Measurements from ENCODE around the gene BAIAP2L1.

The BAIAP2L1 gene

GRCh38 chr7:98346515-98347069, 54.3 kb downstream of the BAIAP2L1 start:
- DNase-seq = no peak
- H2AFZ ChIP-seq (ENCODE audit: low read length) = no peak overlapping the region
- H3K9me3 ChIP-seq (replicated peaks; ENCODE audit: insufficient read depth, low read length) = no peaks in the 10 kb centered on the region
- H3K9me2 ChIP-seq (replicated peaks; ENCODE audit: insufficient read depth, low read length) = no peaks in the 10 kb centered on the region
- no peaks in the 10 kb centered on the region for H4K20me1 ChIP-seq (ENCODE audit: insufficient read depth, low read length)
- no peak for TF ChIP-seq EZH2phosphoT487 (IDR thresholded peaks at IDR 0.05; ENCODE audit: low read length)
- no peak for TF ChIP-seq CTCF (IDR thresholded peaks at IDR 0.05; ENCODE audit: low read length)
- TF ChIP-seq EZH2 (optimal IDR thresholded peaks at IDR 0.05; ENCODE audit: low read depth, low read length) = no peak
- H3K4me2 ChIP-seq (ENCODE audit: low read depth, low read length) = no peak overlapping the region
- H3K4me1 ChIP-seq (ENCODE audit: low read length) = no peaks in the 10 kb centered on the region
- no peak overlapping the region for H3K4me3 ChIP-seq (ENCODE audit: low read length)
- no peaks in the 10 kb centered on the region for H3K27me3 ChIP-seq (replicated peaks; ENCODE audit: insufficient read depth, low read length)
- no peak overlapping the region for H3K9ac ChIP-seq (ENCODE audit: low read length)
- H3K27ac ChIP-seq (ENCODE audit: low read length) = no peak overlapping the region
- H3K36me3 ChIP-seq (replicated peaks; ENCODE audit: insufficient read depth, low read length) = no peaks in the 10 kb centered on the region
- peaks cover 15% of the 10 kb centered on the region for H3K79me2 ChIP-seq (ENCODE audit: low read length)
- no peaks in the 10 kb centered on the region for H3F3A ChIP-seq (ENCODE audit: insufficient read depth, low read length)

- Histone ChIP-seq H3K27me3 (replicated peaks; ENCODE audit: insufficient read depth, low read length) (no peaks in the 10 kb centered on the region), H3K9me3 (replicated peaks; ENCODE audit: insufficient read depth, low read length) (no peaks in the 10 kb centered on the region), H3K4me3 (ENCODE audit: low read length) (no peak overlapping the region), H3K9ac (ENCODE audit: low read length) (no peak overlapping the region), H3F3A (ENCODE audit: insufficient read depth, low read length) (no peaks in the 10 kb centered on the region), H3K9me2 (replicated peaks; ENCODE audit: insufficient read depth, low read length) (no peaks in the 10 kb centered on the region), H4K20me1 (ENCODE audit: insufficient read depth, low read length) (no peaks in the 10 kb centered on the region), H3K4me1 (ENCODE audit: low read length) (no peaks in the 10 kb centered on the region), H3K79me2 (ENCODE audit: low read length) (peaks cover 6% of the 10 kb centered on the region), H2AFZ (ENCODE audit: low read length) (no peak overlapping the region), H3K27ac (ENCODE audit: low read length) (no peak overlapping the region), H3K36me3 (replicated peaks; ENCODE audit: insufficient read depth, low read length) (no peaks in the 10 kb centered on the region), H3K4me2 (ENCODE audit: low read depth, low read length) (no peak overlapping the region)
- TF ChIP-seq EZH2 (optimal IDR thresholded peaks at IDR 0.05; ENCODE audit: low read depth, low read length) (no peak), CTCF (IDR thresholded peaks at IDR 0.05; ENCODE audit: low read length) (no peak), EZH2phosphoT487 (IDR thresholded peaks at IDR 0.05; ENCODE audit: low read length) (no peak)
- no peak for DNase-seq
Observed at GRCh38 chr7:98341106-98341505, 59.8 kb downstream of the BAIAP2L1 start.

- H3K4me2 ChIP-seq (ENCODE audit: low read depth, low read length) = no peak overlapping the region
- H3K79me2 ChIP-seq (ENCODE audit: low read length) = peaks cover 2% of the 10 kb centered on the region; the same call in 1 of the 2 replicates
- H2AFZ ChIP-seq (ENCODE audit: low read length) = no peak overlapping the region
- no peaks in the 10 kb centered on the region for H3K36me3 ChIP-seq (replicated peaks; ENCODE audit: insufficient read depth, low read length)
- H3K9me3 ChIP-seq (replicated peaks; ENCODE audit: insufficient read depth, low read length) = no peaks in the 10 kb centered on the region
- no peaks in the 10 kb centered on the region for H3K27me3 ChIP-seq (replicated peaks; ENCODE audit: insufficient read depth, low read length)
- H3K9me2 ChIP-seq (replicated peaks; ENCODE audit: insufficient read depth, low read length) = no peaks in the 10 kb centered on the region
- H3K4me3 ChIP-seq (ENCODE audit: low read length) = no peak overlapping the region
- no peaks in the 10 kb centered on the region for H4K20me1 ChIP-seq (ENCODE audit: insufficient read depth, low read length)
- no peak overlapping the region for H3K27ac ChIP-seq (ENCODE audit: low read length)
- H3F3A ChIP-seq (ENCODE audit: insufficient read depth, low read length) = no peaks in the 10 kb centered on the region
- no peak overlapping the region for H3K9ac ChIP-seq (ENCODE audit: low read length)
- H3K4me1 ChIP-seq (ENCODE audit: low read length) = no peaks in the 10 kb centered on the region
- no peak for DNase-seq
- TF ChIP-seq CTCF (IDR thresholded peaks at IDR 0.05; ENCODE audit: low read length) (no peak), EZH2 (optimal IDR thresholded peaks at IDR 0.05; ENCODE audit: low read depth, low read length) (no peak), EZH2phosphoT487 (IDR thresholded peaks at IDR 0.05; ENCODE audit: low read length) (no peak)
Observed at GRCh38 chr7:98339043-98339442, 61.8 kb downstream of the BAIAP2L1 start.
